Activated naive CD4-positive, alpha-beta T cell treated with anti-CD3 and anti-CD28 coated beads for 36 hours (primary cell): ENCODE data around the gene UQCR11. TPM values are rescaled to one million over a fixed set of nuclear protein-coding genes. Genes with fewer than 3 reads are reported as not detected.

ENCODE experiments used
- CTCF ChIA-PET: fragments of 350-600 bp; sonication (Branson Sonifier 250); formaldehyde crosslinking; loops from one replicate; lab custom pipeline; 2021; ENCODE audit warnings: antibody characterized with exemption; lab: Charles Lee
- DNase-seq: peaks from one replicate; pipeline ENCODE4 v3.0.0-alpha.2; 2020
- H3K27ac Mint-ChIP-seq: one replicate; pipeline ENCODE4 v1.8.0; 2021; ENCODE audit warnings: mild to moderate bottlenecking, mixed read lengths
- H3K27me3 Mint-ChIP-seq: one replicate; pipeline ENCODE4 v1.8.0; 2021; ENCODE audit warnings: low read depth, mixed read lengths
- H3K36me3 Mint-ChIP-seq: one replicate; pipeline ENCODE4 v1.8.0; 2021; ENCODE audit warnings: low read depth, mixed read lengths
- H3K4me1 Mint-ChIP-seq: one replicate; pipeline ENCODE4 v1.8.0; 2021; ENCODE audit warnings: low read depth, mixed read lengths
- H3K4me3 Mint-ChIP-seq: one replicate; pipeline ENCODE4 v1.8.0; 2021; ENCODE audit warnings: mild to moderate bottlenecking, moderate library complexity, mixed read lengths
- H3K9me3 Mint-ChIP-seq: one replicate; pipeline ENCODE4 v1.8.0; 2021; ENCODE audit warnings: mixed read lengths
- intact Hi-C: fragments of 100-400 bp; cut with micrococcal nuclease; formaldehyde crosslinking; loops from one replicate; pipeline ENCODE4 v1.15.1; 2023
- total RNA-seq, 2 experiments: library from RNA; stranded (reverse); gene quantifications; one replicate each; pipeline ENCODE4 v1.2.3, GENCODE V29; 2021

Gene UQCR11
- total RNA-seq, 2 experiments from 2014 or later = 281 to 293 TPM

DNA sequence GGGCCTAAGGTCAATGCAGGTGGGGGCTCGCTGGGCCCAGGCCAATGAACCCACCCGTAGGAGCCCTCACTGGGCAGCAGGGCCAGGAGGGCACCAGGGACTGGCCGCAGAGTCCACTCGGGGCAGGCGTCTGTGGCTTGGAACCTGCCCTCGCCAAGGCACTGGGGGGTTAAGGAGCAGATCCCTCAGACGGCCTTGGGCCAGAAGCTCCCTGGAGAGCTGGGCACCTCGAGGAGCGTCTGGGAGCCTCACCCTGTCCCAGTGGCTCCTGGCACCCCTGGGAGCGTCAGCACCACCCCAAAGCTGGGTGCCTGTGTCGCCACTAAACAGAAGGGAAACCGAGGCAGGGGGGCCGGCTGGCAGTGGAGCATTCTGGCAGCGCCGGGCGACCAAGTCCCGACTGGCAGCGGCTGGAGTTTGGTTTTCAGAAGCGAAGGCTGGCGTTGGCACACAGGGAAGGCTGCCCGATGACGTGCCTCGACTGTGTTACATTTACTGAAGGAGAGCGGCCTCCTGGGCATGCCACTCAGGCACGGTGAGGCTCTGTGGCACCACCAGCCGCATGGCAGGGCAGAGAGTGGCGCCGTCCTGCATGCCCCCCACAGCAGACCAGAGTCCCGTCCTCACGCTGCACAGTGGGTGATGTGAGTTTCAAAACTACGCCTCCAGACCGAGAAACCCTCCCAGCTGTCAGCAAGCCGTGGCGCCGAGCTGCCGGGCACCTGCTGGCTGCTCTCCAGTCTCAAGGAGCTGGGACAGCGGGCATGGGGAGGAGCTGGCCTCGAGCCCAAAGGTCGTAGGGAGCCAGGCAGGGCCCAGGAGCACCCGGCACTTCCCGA lies 28.0 kb downstream of the UQCR11 start:
- no peak for DNase-seq
- H3K4me3 Mint-ChIP-seq = no peak overlapping the region
- no peaks in the 10 kb centered on the region for H3K4me1 Mint-ChIP-seq
- no peaks in the 10 kb centered on the region for H3K9me3 Mint-ChIP-seq
- H3K27ac Mint-ChIP-seq = no peak overlapping the region
- intact Hi-C loops = no loop called here
- no peaks in the 10 kb centered on the region for H3K27me3 Mint-ChIP-seq
- CTCF ChIA-PET = no interaction called here
- H3K36me3 Mint-ChIP-seq = peaks cover 16% of the 10 kb centered on the region

DNA sequence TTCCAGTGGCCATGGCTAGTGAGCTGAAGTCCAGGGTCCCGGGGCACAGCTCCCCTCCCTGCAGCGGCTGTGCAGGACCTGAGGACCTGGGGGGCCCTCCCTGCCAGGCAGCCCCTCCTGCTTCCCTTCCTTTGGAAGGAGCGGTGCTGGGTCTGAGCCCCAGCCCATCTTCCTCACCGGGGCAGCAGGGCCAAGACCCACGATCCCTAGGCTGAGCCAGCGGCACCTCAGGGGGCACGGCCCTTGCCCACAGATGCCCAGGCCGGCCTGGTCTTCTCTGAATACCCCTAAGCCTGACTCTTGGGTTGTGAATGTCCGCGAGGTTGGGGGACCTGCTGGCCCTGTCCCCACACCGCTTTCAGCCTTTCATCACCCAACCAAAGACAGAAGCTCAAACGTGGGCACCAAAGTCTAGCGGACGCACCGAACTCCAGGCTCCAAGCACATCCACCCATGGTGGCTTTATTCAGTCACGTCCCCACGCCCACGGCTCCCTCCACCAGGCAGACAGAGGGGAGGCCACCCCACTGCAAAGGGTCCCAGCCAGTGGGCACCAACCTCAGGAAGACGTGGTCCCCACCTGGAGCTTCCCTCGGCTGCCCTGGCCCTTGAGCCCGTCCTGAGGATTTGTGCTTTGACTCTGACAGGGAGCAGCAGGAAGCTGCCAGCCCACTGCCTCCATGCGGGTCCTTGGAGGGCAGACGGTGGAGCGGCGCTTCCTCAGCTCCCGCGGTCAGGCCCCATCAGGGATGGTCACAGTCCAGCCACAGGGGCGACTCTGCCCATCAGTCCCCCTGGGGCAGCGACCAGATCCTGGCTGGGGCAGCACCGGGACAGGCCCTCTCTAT lies 28.8 kb downstream of the UQCR11 start:
- no peak overlapping the region for H3K27ac Mint-ChIP-seq
- intact Hi-C loops = no loop called here
- DNase-seq = no peak
- no peaks in the 10 kb centered on the region for H3K27me3 Mint-ChIP-seq
- CTCF ChIA-PET = no interaction called here
- no peaks in the 10 kb centered on the region for H3K9me3 Mint-ChIP-seq
- H3K4me1 Mint-ChIP-seq = no peaks in the 10 kb centered on the region
- peaks cover 11% of the 10 kb centered on the region for H3K36me3 Mint-ChIP-seq
- H3K4me3 Mint-ChIP-seq = no peak overlapping the region

DNA sequence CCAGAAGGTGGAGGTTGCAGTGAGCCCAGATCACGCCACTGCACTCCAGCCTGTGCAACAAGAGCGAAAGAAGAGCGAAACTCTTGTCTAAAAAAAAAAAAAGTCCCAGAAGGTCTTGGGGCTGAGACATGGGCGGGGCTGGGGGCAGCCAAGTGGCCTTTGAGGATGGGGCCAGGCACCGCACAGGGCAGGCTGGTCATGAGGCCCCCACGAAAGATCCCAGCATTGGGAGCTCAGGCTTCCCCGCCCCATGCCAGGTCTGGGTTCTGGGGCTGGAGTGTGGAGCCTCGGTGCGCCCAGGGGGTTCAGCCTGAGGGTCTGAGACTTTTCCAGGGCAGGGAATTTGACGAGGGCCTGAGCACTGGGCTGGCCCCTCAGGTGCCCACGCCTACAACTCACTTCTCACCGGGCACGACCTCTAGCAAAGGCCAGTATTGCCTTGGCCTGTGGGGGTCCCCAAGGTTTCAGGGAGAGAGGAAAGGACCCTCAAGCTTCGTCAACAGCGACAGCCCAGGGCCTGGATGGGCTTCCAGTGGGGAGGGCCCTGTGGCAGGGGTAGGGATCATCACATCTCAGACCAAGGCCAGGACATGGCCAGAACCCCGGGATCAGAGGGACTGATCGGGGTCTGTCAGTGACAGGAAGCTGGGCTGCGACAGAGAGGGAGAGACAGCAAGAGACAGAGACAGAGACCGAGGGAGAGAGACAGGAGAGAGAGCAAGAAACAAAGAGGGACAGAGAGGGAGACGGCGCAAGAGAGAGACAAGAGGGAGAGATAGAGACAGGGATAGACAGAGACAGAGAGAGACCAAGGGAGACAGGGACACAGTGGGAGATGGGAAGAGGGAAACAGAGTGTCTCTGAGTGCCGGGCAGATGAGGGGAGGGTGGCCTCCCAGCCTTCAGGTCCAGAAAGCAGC lies 29.7 kb downstream of the UQCR11 start:
- Mint-ChIP-seq H3K36me3 (peaks cover 6% of the 10 kb centered on the region), H3K27me3 (no peaks in the 10 kb centered on the region), H3K4me3 (no peak overlapping the region), H3K4me1 (no peaks in the 10 kb centered on the region), H3K9me3 (no peaks in the 10 kb centered on the region), H3K27ac (no peak overlapping the region)
- intact Hi-C loops = no loop called here
- no peak for DNase-seq
- CTCF ChIA-PET = no interaction called here

DNA sequence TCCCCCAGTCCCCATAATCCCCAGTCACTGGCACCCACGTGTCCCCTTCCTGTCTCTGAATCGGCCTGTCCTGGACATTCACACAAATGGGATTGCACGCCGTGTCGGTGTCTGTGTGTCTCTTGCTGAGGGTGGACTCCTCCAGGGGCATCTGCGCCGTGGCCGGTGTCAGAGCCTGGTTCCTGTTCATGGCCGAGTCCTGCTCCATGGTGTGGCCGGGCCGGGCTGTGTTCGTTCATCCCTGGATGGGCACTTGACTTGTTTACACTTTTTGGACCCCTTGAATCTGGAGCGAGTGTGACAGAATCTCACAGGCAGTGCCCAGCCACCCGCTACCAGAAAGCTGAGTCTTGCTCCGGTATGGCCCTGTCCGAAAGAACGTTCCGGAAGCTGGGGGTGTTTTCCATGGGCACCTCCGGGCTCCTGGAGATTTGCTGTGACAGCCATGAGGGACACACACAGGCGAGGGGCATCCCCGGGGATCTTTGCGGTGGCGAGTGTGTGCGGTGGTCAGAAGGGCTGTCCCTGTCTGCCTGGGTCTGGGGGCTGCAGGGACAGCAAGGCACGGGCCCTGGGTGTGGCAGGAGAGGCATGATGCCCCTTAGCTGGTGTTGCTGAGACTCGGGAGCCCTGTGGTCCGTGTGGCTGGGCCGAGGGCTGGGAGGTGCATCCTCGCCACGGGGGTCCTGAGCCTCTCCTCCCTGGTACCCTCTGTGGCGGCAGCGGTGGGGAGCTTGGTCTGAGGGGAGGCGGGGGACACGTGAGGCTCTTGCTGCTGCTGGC lies 30.7 kb downstream of the UQCR11 start:
- no peaks in the 10 kb centered on the region for H3K27me3 Mint-ChIP-seq
- CTCF ChIA-PET = interaction anchor here (0.5 kb wide), 1 partner anchor 294 kb away, joined by 3 read pairs; no protein-coding TSS in a partner anchor
- no peak overlapping the region for H3K4me3 Mint-ChIP-seq
- no peak overlapping the region for H3K27ac Mint-ChIP-seq
- no peaks in the 10 kb centered on the region for H3K4me1 Mint-ChIP-seq
- H3K9me3 Mint-ChIP-seq = no peaks in the 10 kb centered on the region
- no peak for DNase-seq
- intact Hi-C loops = no loop called here
- no peaks in the 10 kb centered on the region for H3K36me3 Mint-ChIP-seq

DNA sequence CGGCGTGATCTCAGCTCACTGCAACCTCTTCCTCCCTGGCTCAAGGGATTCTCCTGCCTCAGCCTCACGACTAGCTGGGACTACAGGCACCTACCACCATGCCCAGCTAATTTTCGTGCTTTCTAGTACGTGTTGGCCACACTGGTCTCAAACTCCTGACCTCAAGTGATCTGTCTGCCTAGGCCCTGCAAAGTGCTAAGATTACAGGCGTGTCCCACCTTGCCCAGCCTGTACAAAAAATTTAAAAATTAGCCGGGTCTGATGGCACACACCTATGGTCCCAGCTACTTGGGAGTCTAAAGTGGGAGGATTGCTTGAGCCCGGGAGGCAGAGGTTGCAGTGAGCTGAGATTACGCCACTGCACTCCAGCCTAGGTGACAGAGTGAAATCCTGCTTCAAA lies 32.5 kb downstream of the UQCR11 start:
- H3K27ac Mint-ChIP-seq = no peak overlapping the region
- H3K36me3 Mint-ChIP-seq = no peaks in the 10 kb centered on the region
- no peak overlapping the region for H3K4me3 Mint-ChIP-seq
- no peaks in the 10 kb centered on the region for H3K4me1 Mint-ChIP-seq
- H3K27me3 Mint-ChIP-seq = no peaks in the 10 kb centered on the region
- DNase-seq = no peak
- H3K9me3 Mint-ChIP-seq = no peaks in the 10 kb centered on the region
- intact Hi-C loops = no loop called here
- CTCF ChIA-PET = no interaction called here

DNA sequence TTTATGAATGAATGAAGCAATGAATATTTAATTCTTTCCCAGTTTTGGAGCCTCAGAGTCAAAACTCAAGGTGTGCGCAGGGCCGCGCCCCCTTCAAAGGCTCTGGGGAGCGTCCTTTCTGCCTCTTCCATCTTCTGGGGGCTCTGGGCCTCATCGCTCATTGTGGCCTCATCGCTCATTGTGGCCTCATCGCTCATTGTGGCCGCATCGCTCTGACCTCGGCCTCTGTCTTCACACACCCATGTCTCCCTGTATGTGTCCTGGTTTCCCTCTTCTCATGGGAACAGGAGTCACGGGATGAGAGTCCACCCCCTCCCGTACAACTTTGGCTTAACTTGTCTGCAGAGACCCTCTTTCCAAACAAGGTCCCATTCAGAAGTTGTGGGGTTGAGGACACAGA lies 33.9 kb downstream of the UQCR11 start:
- Mint-ChIP-seq H3K27me3 (no peaks in the 10 kb centered on the region), H3K36me3 (no peaks in the 10 kb centered on the region), H3K4me3 (no peak overlapping the region), H3K27ac (no peak overlapping the region), H3K4me1 (no peaks in the 10 kb centered on the region), H3K9me3 (no peaks in the 10 kb centered on the region)
- intact Hi-C loops = no loop called here
- CTCF ChIA-PET = no interaction called here
- DNase-seq = no peak

DNA sequence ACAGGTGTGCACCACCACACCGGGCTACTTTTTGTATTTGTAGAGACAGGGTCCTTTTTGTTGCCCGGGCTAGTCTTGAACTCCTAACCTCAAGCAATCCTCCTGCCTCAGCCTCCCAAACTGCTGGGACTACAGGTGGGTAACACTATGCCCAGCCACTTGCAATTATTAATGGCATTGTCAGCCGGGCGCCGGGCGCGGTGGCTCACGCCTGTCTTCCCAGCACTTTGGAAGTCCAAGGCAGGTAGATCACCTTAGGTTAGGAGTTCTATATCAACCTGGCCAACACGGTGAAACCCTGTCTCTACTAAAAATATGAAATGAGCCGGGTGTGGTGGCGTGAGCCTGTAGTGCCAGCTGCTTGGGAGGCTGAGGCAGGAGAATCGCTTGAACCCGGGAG lies 34.4 kb downstream of the UQCR11 start:
- CTCF ChIA-PET = interaction anchor here (0.5 kb wide), 1 partner anchor 94 kb away, joined by 9 read pairs; no protein-coding TSS in a partner anchor
- no peaks in the 10 kb centered on the region for H3K36me3 Mint-ChIP-seq
- H3K4me3 Mint-ChIP-seq = no peak overlapping the region
- H3K27me3 Mint-ChIP-seq = no peaks in the 10 kb centered on the region
- no peaks in the 10 kb centered on the region for H3K4me1 Mint-ChIP-seq
- no peaks in the 10 kb centered on the region for H3K9me3 Mint-ChIP-seq
- no peak overlapping the region for H3K27ac Mint-ChIP-seq
- intact Hi-C loops = no loop called here
- no peak for DNase-seq

DNA sequence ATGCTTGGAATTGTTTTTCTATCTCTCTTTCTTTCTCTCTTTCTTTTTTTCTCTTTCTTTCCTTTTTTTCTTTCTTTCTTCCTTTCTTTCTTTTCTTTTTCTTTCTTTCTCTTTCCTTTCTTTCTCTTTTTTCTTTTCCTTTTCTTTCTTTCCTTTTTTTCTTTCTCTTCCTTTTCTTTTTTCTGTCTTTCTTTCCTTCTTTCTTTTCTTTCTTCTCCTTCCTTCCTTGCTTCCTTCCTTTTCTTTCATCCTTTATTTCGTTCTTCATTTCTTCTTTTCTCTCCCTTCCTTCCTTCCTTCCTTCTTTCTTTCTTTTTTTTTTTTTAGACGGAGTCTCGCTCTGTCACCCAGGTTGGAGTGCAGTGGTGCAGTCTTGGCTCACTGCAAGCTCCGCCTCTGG lies 35.3 kb downstream of the UQCR11 start:
- Mint-ChIP-seq H3K4me1 (no peaks in the 10 kb centered on the region), H3K9me3 (no peaks in the 10 kb centered on the region), H3K4me3 (no peak overlapping the region), H3K27ac (no peak overlapping the region), H3K27me3 (no peaks in the 10 kb centered on the region), H3K36me3 (no peaks in the 10 kb centered on the region)
- DNase-seq = no peak
- CTCF ChIA-PET = no interaction called here
- intact Hi-C loops = no loop called here

DNA sequence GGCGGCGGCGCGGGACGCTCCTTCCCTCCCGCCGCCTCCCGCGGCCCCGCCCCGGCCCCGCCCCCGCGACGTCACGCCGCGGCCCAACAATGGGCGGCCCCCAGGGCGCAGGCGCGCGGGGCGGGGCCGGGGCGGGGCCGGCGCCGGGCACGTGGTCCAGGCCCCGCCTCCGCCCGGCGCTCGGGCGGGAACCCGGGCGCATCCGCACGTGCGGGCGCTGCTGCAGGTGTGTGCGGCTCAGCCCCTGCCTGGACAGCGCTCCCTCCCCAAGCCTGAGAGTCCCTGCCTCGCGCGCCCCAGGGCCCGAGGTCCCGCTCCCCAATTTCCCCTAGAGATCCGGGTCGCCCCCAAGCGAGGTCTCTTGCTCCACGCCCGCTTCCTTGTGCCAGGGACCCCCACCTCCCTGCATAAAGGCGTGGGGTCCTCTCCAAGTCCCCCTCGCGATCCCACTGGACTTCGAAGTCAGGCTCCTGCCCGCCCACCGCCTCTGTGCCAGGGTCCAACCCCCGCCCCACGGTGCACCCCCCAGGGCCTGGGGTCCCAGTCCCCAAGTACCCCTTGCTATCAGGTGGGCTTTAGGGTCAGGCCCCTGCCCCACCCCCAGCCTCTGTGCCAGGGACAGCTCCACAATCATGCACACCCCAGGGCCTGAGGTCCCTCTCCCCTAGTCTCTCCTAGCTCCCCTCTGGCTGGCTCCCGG lies 36.8 kb downstream of the UQCR11 start, which contains the start of gene MEX3D:
Gene MEX3D, minus strand, starts transcription at position 6 of the 700 bp plus-strand sequence. CDS start 267 bp downstream, outside the sequence.
- CTCF ChIA-PET = no interaction called here
- Mint-ChIP-seq H3K9me3 (no peaks in the 10 kb centered on the region), H3K36me3 (no peaks in the 10 kb centered on the region), H3K27me3 (no peaks in the 10 kb centered on the region), H3K4me3 (peak within 1 kb of the TSS; percentile 48), H3K4me1 (no peaks in the 10 kb centered on the region), H3K27ac (no peak within 1 kb of the TSS)
- peak; percentile 79 for DNase-seq
- intact Hi-C loops = no loop called here

DNA sequence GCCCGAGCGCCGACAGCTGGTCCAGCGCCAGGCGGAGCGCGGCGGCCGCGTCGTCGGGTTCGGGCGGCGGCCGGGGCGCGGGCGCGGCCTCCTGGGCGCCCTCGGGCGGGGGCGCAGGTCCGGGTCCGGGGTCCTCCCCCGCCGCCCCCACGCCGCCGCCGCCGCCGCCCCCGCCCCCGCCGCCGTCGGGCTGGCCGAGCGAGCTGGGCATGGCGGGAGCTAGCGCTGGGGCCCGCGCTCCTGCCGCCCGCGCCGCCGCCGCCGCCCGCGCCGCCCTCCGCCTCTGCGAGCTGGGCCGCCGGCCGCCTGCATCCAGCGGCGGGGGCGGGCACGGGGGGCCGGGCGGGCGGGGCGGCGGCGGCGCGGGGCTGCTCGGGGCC lies 37.4 kb downstream of the UQCR11 start:
- Mint-ChIP-seq H3K36me3 (no peaks in the 10 kb centered on the region), H3K27ac (no peak overlapping the region), H3K27me3 (no peaks in the 10 kb centered on the region), H3K9me3 (no peaks in the 10 kb centered on the region), H3K4me1 (no peaks in the 10 kb centered on the region), H3K4me3 (no peak overlapping the region)
- no peak for DNase-seq
- CTCF ChIA-PET = no interaction called here
- intact Hi-C loops = no loop called here
